GM18519 (cell line): ENCODE measurements around the gene C20orf144.

Experiments
- ATAC-seq: cut with Tn5 transposase; IDR thresholded peaks from one replicate; pipeline ENCODE4 v1.9.1; 2021; ENCODE audit warnings: mild to moderate bottlenecking, moderate library complexity; ENCODE audit not compliant: unreplicated experiment, low FRiP score

Gene C20orf144

DNA sequence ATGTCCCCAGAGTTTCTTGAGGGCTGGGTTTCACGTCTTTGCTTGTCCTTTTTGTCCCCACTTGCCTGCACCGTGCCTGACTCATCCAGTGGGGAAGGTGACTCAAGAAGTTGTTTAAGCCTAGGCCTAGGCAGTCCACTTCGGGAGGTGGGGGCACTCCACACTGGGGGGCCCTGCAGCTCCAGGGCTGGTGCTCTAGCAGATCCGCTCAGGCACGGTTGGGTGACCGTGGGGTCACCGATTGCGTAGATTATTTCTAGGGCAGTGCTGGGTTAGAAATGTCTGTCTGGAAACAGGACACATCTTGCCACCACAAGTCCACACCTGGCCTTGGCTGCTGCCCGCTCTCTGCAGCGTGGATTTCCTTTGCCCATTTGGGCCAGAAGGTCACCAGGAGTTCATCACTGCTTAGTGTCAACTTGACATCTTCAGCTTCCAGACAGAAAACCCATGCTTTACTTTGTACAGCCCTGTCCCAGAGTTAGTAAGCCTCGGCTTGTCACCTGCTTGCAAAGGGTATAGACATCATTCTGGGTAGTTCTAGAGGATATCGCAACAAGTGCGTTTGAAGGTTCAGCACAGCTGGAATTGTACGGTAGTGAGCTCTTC lies 13.6 kb upstream of the C20orf144 start:
- ATAC-seq, result no peak

DNA sequence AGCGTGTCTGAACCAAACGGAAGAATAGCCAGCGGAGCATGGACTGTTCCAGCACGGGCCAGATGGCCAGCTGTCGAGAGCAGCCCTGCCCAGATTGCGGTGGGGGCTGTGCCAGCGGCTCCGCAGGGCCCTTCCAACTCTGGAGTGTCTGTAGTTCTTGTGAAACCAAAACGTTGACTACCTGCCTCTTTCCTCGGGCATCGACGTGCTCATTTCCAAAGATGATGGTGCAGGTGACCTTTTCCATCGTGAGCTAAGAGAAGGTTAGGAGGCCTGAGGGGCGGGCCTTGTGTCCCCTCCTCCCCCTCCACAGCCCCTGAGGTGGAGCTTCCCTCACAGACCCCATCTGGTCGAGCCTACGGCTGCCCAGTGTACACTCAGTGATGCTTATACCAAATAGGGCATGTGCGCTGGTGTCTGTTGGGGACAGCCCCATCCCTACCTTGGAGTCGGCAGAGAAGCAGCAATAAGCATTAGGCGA lies 12.9 kb upstream of the C20orf144 start:
- no peak for ATAC-seq

DNA sequence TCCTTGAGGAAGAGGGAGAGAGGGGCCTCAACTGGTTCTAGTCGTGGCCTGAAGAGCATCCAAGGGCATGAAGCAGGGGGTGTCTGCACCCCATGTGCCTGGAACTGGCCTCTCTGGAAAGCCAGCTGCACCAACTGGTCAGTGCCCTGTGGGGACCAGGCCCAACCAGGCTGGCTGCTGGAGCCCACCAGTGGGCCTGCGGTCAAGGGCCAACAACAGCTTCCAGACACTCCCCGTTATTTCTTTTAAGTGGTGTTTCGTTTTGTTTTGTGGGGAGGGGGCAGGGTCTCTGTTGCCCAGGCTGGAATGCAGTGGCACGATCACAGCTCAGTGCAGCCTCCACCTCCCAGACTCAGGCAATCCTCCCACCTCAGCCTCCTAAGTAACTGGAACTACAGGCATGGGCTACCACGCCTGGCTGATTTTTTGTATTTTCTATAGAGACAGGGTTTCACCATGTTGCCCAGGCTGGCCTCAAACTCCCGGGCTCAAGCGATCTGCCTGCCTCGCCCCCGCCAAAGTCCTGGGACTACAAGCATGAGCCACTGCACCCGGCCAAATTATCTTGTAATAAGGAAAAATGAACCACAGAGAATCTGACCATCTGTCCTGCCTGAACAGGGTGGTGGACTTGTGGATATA lies 11.9 kb upstream of the C20orf144 start:
- no peak for ATAC-seq

DNA sequence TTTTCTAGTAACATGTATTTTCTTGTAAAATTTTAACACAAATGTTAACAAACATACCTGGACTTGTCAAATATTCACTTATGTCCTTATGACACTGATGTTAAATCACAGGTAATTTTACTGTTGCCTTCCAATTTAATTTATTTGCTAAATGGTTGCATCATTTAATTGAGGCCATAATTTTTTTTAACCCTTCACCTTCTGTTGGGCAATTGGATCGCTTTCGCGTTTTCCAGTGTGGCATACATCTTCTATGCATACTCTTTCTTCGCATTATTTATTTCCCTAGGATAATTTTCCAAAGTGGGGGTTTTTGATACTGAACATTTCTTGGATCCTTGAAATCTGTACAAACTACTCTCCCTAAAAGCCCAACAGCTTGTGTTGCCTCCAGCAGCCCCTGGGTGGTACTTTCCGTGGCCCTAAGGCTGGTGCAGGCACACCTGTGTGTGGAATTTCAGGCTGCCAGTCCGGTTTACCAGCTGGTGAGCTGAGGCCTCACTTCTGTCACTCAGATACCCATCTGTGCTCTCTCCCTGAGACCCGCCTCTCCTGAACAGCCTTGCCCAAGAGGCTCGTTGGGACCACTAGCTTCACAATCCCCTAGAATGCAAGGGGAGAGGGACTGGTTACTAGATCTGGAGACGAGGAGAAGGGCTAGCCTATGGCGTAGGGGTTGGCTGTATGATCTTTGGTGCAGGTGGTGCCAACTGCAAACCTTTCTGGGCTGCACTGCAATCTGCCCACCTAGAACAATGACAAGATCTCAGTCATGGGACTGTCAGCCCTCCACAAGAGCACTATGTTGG lies 11.2 kb upstream of the C20orf144 start:
- no peak for ATAC-seq

DNA sequence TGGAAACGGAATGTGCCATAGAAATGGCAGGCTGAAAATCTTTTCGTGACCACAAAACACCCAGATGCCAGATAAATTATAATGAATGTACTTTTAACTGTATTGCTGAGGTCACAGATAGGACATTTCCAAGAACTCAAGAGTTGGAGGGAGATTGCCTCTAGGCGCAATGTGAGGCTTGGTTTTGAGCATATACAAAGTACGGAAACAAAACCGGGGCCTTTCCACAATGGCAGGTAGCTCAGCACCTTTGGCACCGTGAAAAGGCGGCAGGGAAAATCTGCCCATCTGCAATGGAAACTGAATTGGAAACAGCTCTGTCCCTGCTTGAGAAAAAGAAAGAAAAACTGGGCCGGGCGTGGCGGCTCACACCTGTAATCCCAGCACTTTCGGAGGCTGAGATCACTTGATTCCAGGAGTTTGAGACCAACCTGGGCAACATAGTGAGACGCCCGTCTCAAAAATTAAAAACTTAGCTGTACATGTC lies 10.5 kb upstream of the C20orf144 start:
- no peak for ATAC-seq

DNA sequence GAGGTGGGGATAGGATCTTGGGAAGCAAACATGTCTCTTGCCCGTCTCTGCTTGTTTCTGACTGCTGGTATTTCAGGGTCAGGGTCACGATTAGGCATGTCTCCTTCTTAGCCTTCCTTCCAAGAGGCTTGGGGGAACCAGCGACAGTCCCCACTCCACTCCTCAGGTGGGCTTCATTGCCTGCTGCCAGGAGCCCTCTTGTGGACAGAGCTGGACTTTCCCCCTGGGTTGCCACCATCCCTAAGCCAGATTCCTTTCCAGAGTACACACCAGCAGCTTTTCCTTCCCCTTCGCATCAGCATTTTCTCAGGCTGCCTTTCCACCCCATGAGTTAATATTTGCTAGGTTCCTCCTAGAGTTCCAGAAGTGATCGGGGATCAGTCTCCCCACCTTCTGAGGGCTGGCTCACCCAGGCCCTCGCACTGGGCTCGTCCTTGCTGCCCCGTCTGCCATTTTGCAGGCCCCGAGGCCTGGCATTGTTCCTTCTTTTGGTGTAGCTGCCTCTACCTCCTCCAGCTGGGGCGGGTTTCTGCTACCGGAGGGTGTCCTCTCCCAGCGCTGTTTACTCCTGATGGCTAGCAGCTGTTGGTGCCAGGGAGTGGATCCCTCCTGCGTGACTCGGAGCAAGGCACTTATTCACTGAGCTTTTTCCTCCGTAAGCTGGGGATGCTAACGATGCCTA lies 8.8 kb upstream of the C20orf144 start:
- ATAC-seq, result no peak

DNA sequence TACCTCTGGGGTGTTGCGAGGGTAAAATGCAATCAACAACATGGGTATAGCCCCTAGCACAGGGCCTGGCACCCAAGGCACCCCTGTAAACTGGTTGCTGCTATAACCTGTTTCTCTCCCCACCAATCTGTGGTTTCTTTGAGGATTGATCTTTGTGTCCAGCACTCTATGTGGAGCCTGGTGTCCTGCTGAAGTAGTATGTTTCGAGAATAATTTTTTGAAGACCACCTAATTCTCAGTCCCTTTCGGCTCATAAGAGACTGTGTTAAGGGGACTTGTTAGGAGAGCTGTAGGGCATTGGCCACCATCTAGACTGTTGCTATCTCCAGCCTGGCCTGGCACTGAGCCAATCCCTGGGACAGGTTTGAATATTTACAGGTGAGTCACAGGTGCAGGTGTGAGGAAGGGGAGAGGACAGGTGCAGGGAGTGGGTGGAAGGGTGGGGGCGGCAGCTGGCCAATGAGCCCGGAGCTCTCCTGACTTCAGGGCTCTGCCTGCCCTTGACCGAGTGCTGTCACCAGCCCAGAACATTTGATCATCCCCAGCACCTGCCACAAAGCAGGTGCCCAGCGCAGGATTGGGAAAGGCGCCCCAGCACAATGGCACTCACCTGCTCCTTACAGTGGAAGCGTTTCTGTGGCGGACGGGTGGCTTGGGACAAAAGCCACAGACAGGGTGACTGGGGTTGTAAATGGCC lies 8.1 kb upstream of the C20orf144 start:
- no peak for ATAC-seq

DNA sequence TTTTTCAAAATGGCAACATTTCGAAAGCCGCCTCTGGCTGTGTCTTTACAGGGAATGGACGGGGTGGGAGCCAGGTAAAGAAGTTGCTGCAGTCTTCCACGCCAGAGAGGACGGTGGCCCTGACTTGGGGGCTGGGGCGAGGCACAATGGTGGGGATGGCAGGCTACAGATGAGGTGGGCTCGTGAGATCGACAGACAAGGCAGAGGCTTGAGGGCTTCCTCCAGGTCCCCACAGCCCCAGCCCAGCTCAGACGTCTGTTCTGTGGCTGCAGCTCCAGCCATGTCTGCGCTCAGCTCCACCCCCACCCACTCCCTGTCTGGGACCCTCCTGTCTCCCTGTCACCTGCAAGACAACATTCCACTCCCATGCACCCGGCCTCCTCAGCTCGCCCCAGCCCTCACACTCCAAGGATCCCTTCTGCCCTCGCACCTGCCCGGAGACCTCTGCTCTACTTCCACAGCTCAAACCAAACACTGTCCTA lies 7.4 kb upstream of the C20orf144 start:
- no peak for ATAC-seq

DNA sequence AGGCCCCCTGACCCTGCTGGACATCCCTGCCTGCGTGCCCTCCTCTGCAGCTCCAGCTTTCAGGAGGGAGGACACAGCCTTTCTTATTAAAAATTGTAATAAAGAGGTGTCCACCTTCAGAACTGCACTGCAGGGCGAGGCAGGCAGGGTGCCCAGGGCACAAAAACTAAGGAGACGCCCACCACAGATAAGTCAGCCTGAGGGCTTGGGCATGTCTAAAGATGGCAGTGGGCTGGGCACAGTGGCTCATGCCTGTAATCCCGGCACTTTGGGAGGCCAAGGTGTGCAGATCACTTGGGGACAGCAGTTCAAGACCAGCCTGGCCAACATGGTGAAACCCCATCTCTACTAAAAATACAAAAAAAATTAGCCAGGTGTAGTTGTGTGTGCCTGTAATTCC lies 7.0 kb upstream of the C20orf144 start:
- no peak for ATAC-seq

DNA sequence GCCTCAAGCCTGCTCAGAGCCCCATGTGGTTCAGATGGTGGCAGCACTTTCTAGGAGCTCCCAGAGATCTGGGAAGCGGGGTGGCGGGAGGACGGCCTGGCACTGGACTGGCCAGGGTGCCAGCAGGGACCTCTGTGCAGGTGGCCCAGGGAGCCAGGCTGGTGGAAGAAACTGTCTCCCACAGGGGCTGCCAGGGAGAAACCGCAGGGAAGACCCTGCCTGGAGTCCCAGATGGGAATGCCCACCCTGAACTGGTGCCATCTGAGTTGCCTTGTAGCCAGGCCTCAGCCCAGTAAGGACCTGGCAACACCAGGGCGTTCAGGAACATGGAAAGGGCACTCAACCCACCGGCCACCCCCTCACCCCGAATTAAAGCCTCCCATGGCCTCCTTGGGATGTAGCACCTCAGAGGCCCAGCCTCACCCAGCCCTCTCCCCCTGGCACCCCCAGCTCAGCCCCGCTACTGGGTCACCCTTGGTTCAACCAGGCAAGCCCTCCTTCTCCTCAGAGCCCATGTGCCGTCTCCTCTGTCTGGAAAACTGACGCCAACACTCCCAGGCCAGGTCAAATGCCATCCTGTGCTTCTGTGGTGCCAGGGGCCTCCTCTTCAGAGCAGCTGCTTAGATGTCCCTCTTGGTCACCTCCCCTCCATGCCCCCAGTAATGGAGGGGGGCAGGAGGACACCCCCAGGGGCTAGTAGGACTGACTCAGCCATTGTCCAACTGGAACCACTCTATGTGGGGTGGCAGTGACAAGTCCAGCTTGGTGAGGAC lies 5.9 kb upstream of the C20orf144 start:
- ATAC-seq, result no peak

DNA sequence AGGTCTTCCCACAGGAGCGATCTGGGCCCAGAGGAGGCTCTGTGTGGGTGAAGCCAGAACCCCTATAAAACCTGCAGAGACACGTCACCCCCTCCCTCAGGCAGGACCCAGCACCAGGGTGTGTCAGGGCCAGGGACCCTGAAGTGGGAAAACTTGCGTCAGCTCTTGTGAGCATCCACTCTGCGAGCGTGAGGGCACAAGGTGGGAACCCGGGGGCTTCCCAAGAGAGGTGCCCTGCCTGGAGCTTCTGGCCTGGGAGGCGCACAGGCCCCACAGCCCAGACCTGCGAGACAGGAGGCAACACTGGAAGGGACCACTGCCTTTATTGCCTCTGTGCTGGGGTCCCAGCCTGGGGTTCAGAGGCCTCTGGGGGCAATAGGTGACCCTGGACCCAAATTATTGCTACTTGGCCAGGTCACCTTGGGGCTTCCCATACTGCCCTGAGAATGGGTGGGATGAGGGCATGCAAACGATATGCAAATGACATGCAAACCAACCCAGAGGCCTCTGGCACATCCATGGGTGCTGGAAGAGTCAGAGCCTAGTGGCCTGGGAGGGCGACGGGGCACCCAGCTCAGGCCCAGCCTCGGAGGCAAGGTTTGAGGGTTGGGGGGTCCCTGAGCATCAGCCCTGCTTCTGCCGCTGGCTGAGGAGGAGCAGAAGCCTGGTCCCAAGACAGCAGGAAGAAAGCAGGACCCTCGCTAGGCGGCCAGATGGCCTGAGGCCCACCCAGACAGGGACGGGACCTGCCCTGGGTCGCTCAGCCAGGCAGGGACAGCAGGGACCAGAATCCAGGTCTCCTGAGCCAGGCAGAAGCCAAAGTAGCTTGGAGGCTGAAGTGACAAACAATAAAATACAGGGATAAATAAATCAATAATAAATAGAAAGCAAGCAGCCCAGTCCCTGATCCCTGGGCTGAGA lies 5.1 kb upstream of the C20orf144 start:
- no peak for ATAC-seq

DNA sequence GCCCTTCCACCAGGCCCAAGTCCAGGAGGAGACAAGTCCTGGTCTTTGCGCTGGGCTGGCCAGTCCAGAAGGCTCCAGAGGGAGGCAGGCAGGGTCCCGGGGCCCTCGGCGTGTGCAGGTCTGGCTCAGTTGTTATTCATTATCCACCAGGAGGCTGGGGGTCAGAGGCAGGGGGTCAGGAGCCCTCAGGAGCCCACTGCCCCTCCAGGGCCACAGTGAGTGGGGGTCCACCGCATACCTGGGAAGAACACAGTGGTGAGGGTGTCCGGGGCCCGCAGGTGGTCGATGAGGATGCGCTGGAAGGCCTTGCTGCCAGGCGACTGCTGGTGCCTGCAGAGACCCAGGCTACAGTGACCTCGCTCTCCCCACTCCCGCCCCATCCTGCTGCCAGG lies 4.4 kb upstream of the C20orf144 start:
- ATAC-seq, result no peak

DNA sequence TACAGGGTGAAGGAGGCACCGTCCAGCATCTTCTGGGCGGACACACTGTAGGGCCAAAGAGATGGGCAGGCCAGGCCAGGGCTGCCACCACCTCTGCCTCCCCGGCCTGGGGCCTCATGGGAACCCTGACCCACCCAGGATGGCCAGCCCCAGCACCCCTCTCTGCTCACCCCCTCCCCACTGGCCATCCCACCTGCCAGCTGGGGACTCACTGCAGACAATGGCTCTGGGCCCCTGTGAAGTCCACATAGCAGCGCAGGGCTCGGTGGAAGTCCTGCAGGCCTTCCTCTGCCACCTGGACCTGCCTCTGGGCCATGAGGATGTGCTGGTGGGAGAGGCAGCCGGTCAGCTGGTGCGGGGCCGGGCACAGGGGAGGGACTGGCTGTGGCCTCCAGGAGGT lies 3.6 kb upstream of the C20orf144 start:
- ATAC-seq, result no peak

DNA sequence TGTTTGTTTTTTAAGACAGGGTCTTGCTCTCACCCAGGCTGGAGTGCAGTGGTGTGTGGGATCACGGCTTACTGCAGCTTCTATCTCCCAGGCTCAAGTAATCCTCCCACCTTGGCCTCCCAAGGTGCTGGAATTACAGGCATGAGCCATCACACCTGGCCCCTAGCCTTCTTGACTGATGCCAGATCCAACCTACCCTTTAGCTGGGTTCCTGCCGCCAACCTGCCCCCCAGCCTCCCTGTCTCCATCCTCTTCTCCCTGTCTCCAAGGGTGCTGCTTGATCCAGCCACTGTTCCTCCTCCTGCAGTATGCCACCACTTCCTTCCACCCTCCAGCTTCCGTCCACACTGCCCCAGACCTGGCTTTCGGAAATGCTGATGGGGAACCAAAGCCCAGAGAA lies 3.2 kb upstream of the C20orf144 start:
- ATAC-seq, result no peak

DNA sequence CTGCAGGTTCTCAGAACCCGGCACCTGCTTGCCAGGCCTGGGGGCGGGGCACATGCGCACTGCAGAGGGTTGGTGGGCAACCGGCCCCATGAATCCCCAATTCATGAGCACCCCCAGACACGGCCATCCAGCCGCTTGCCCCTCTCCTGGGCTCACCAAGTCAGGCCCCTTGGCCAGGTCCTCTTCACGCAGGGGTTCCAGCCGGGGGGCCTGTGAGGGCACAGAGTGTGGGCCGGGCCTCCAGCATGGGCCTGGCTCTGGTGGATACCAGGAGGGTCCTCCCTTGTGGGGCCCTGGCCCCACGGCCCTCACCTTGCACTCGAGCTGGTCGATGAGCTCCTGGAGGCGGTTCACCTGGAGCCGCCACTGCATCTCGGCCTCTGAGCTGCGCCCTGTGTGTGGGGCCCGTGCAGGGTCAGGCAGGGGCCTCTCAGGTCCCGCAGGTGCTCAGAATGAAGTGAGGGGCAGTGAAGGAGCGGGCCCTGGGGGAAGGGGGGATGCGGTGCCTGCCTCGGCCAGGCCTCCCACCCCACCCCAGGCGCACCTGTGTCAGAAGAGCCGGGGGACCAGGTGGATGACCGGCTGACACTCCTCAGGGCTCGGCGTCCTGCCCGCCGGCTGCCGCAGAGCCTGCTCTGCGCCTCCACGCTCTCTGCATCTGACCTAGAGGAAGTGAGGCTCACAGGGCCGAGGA lies 2.6 kb upstream of the C20orf144 start:
- no peak for ATAC-seq

DNA sequence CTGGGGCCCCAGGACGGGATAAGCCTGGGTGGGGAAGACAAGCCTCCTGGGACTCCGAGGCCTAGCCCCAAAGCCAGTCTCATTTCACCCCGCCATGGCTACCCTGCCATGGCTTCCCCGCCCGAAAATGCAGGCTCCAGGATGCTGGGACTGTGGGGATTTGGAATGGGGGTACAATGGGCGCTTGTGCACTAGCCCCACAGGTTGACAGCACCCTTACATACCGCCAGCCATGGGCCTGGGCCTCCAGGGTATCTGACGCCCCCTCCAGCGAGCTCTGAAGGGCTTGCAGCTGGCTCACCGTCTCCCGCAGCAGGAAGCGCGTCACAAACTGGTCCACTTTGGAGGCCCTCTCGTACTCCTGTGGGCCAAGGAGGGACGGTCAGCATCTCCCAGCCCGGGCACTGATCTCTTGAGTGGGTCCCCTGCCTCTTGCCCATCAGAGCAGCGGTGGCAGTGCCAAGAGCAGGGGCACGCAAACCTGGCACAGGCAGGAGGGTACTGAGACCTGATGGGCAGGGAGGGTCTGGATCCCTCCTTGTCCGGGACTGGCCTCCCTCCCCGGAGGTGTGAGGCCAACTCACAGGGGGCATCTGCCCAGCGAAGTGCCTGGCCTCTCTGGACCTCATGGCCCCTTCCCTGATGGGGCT lies 2.0 kb upstream of the C20orf144 start:
- no peak for ATAC-seq

DNA sequence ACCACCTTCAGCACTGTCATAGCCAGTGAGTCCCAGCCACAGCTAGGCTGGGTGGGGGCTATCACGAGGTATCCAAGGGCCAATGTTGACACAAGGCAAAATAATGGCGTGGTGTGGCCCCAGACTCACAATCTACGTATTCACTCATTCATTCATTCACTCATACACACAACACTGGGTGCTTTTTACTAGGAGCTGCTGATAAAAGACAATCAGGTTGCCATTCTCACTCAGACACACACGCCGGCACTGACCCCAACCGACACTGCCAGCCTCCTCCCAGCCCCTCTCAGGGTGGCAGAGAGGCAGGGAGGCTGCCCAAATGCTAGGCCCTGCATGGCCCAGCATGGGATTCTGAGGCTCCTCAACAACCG lies 1.5 kb upstream of the C20orf144 start:
- ATAC-seq, result no peak
